ENCODE results near the gene LY6G6C.
A peak's percentile ranks its signal among the peaks of the same experiment; 100 is the strongest.
"Not testable (repeated sequence)": the region's sequence is repeated elsewhere in the genome, so short reads cannot be mapped to it uniquely, and the experiment has no call there.

The LY6G6C gene

DNA sequence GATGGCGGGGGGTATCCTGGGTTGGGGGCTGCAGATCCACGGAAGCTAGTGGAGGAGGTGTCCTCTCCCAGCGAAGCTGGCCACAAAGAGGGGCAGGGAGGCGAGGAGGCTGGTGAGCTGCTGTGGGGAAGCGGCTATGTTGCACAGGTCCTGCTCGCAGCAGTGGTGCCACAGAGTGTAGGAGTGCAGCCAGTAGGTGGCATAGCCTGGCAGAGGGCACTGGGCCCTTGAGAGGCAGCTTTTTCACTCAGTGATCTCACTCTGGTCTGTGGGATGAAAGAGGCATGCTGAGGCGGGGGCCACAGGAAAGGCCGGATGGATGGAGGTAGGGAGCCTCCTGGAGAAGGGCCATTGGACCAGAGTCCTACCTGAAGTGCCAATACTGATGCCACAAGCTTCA is 9.2 kb downstream of the LY6G6C start:
- Histone ChIP-seq H3K9ac (ENCODE audit: low read depth, low read length) (no peak overlapping the region), H3K4me3 (ENCODE audit: low read length) (no peak overlapping the region), H3K27me3 (ENCODE audit: insufficient read depth, low read length) (no peaks in the 10 kb centered on the region), H3K27ac (ENCODE audit: low read depth, low read length) (no peak overlapping the region), H3K9me3 (ENCODE audit: insufficient read depth, low read depth, low read length) (no peaks in the 10 kb centered on the region), H3K36me3 (ENCODE audit: insufficient read depth, low read length) (no peaks in the 10 kb centered on the region), H3K4me1 (ENCODE audit: insufficient read depth, low read length) (peaks cover 22% of the 10 kb centered on the region)
- WGBS = 92% methylated on average over 8 of the region's 8 CpGs

DNA sequence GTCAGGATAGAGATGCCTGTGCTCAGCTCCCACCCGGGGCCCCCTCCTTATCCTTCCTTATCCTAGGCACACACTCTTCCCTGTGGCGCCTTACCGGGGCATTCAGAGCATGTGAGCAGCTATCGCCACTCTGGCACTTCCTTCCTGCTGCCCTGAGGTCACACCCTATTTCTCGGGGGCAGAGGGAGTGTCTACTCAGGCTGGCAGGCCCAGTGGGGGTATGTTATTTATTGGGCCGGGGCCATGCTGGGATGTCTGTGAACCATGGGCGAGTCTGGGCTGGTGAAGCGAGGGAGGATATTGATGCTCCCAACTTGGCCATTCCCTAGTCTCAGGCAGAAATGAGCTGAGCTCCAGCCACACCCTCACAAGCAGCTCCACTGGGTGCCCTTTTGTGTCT is 10.3 kb downstream of the LY6G6C start:
- Histone ChIP-seq H3K9me3 (ENCODE audit: insufficient read depth, low read depth, low read length) (no peaks in the 10 kb centered on the region), H3K9ac (ENCODE audit: low read depth, low read length) (no peak overlapping the region), H3K36me3 (ENCODE audit: insufficient read depth, low read length) (no peaks in the 10 kb centered on the region), H3K4me1 (ENCODE audit: insufficient read depth, low read length) (peaks cover 21% of the 10 kb centered on the region), H3K27ac (ENCODE audit: low read depth, low read length) (no peak overlapping the region), H3K27me3 (ENCODE audit: insufficient read depth, low read length) (no peaks in the 10 kb centered on the region), H3K4me3 (ENCODE audit: low read length) (no peak overlapping the region)
- WGBS = 89% methylated on average over 8 of the region's 8 CpGs

DNA sequence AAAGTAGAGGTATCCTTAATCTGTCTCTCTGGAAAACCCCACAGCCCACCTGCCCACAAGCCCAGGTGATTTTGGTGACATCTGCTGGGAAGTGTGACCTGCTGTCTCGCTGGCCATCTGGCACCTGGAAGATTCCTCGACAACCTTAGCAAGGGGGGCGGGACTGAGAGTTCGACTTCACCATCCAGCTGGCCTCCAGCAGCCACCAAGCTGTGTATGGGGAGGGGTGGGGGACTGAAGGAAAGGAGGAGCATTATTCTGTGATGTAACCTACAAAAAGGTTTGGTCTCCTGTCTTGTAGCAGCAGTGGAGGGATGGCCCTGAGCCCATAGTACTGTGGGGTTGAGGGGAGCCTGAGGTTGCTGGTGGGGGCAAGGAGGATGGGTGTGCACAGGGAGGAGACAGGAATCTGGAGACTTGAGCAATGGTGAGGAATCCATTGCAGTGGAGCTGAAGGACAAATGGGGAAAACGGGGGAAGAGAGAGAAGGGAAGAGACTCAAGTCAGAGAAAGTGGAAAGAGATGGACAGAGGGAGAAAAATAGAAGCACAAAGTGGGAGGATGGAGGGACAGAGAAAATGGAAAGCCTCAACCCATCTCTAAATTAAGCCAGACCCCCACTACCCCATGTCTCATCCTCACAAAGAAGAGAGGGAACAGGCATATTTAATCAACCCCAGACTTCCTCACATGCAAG is 10.9 kb downstream of the LY6G6C start:
- Histone ChIP-seq H3K27me3 (ENCODE audit: insufficient read depth, low read length) (no peaks in the 10 kb centered on the region), H3K9ac (ENCODE audit: low read depth, low read length) (no peak overlapping the region), H3K4me1 (ENCODE audit: insufficient read depth, low read length) (peaks cover 21% of the 10 kb centered on the region), H3K36me3 (ENCODE audit: insufficient read depth, low read length) (no peaks in the 10 kb centered on the region), H3K4me3 (ENCODE audit: low read length) (no peak overlapping the region), H3K27ac (ENCODE audit: low read depth, low read length) (no peak overlapping the region), H3K9me3 (ENCODE audit: insufficient read depth, low read depth, low read length) (no peaks in the 10 kb centered on the region)
- WGBS = 72% methylated on average over 5 of the region's 5 CpGs

DNA sequence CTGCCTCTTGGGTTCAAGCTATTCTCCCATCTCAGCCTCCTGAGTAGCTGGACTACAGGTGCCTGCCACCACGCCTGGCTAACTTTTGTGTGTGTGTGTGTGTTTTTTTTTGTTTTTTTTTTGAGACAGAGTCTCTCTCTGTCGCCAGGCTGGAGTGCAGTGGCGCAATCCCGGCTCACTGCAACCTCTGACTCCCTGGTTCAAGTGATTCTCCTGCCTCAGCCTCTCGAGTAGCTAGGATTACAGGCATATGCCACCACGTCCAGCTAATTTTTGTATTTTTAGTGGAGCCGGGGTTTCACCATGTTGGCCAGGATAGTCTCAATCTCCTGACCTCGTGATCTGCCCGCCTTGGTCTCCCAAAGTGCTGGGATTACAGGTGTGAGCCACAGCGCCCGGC is 12.4 kb downstream of the LY6G6C start:
- H3K36me3 ChIP-seq (ENCODE audit: insufficient read depth, low read length); H3K27ac ChIP-seq (ENCODE audit: low read depth, low read length); H3K9me3 ChIP-seq (ENCODE audit: insufficient read depth, low read depth, low read length); H3K4me3 ChIP-seq (ENCODE audit: low read length); H3K9ac ChIP-seq (ENCODE audit: low read depth, low read length); H3K4me1 ChIP-seq (ENCODE audit: insufficient read depth, low read length); H3K27me3 ChIP-seq (ENCODE audit: insufficient read depth, low read length): not testable (repeated sequence)
- WGBS = 95% methylated on average over 11 of the region's 11 CpGs

GRCh38 chr6:31708224-31708623 is 13.3 kb downstream of the LY6G6C start:
- Histone ChIP-seq H3K27me3 (ENCODE audit: insufficient read depth, low read length) (no peaks in the 10 kb centered on the region), H3K9me3 (ENCODE audit: insufficient read depth, low read depth, low read length) (no peaks in the 10 kb centered on the region), H3K4me3 (ENCODE audit: low read length) (no peak overlapping the region), H3K4me1 (ENCODE audit: insufficient read depth, low read length) (peaks cover 2% of the 10 kb centered on the region; the same call in 1 of the 2 replicates), H3K9ac (ENCODE audit: low read depth, low read length) (no peak overlapping the region), H3K27ac (ENCODE audit: low read depth, low read length) (no peak overlapping the region), H3K36me3 (ENCODE audit: insufficient read depth, low read length) (no peaks in the 10 kb centered on the region)
- WGBS = 91% methylated on average over 2 of the region's 3 CpGs

DNA sequence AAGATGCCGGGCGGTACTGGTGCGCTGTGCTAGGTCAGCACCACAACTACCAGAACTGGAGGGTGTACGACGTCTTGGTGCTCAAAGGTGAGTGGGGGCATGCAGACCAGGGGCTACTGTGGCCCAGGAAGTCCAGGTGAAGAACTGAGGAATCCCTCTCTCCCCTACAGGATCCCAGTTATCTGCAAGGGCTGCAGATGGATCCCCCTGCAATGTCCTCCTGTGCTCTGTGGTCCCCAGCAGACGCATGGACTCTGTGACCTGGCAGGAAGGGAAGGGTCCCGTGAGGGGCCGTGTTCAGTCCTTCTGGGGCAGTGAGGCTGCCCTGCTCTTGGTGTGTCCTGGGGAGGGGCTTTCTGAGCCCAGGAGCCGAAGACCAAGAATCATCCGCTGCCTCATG is 13.8 kb downstream of the LY6G6C start:
- 95% methylated on average over 10 of the region's 10 CpGs for WGBS
- Histone ChIP-seq H3K36me3 (ENCODE audit: insufficient read depth, low read length) (no peaks in the 10 kb centered on the region), H3K9ac (ENCODE audit: low read depth, low read length) (no peak overlapping the region), H3K4me1 (ENCODE audit: insufficient read depth, low read length) (no peaks in the 10 kb centered on the region), H3K9me3 (ENCODE audit: insufficient read depth, low read depth, low read length) (no peaks in the 10 kb centered on the region), H3K27ac (ENCODE audit: low read depth, low read length) (no peak overlapping the region), H3K4me3 (ENCODE audit: low read length) (no peak overlapping the region), H3K27me3 (ENCODE audit: insufficient read depth, low read length) (no peaks in the 10 kb centered on the region)

- Histone ChIP-seq H3K4me3 (ENCODE audit: low read length) (no peak within 1 kb of the TSS), H3K27ac (ENCODE audit: low read depth, low read length) (no peak within 1 kb of the TSS), H3K9ac (ENCODE audit: low read depth, low read length) (no peak within 1 kb of the TSS), H3K36me3 (ENCODE audit: insufficient read depth, low read length) (no peaks in the 10 kb centered on the region), H3K4me1 (ENCODE audit: insufficient read depth, low read length) (0 out of 2 replicates have a peak, but pooled peaks cover 4% of the 10 kb centered on the region), H3K27me3 (ENCODE audit: insufficient read depth, low read length) (no peaks in the 10 kb centered on the region), H3K9me3 (ENCODE audit: insufficient read depth, low read depth, low read length) (no peaks in the 10 kb centered on the region)
- WGBS = 77% methylated on average over 2 of the region's 3 CpGs
These were observed 14.9 kb downstream of the LY6G6C start, which contains the start of gene LY6G6F for GRCh38 chr6:31706599-31706998. Gene LY6G6F (plus strand): TSS chr6:31706866. CDS start chr6:31706907, 41 bp downstream.

GRCh38 chr6:31705931-31706330 is 15.6 kb downstream of the LY6G6C start:
- no peak overlapping the region for H3K4me3 ChIP-seq (ENCODE audit: low read length)
- H3K36me3 ChIP-seq (ENCODE audit: insufficient read depth, low read length) = no peaks in the 10 kb centered on the region
- H3K9ac ChIP-seq (ENCODE audit: low read depth, low read length) = no peak overlapping the region
- no peaks in the 10 kb centered on the region for H3K27me3 ChIP-seq (ENCODE audit: insufficient read depth, low read length)
- 0 out of 2 replicates have a peak, but pooled peaks cover 4% of the 10 kb centered on the region for H3K4me1 ChIP-seq (ENCODE audit: insufficient read depth, low read length)
- WGBS = 91% methylated on average over 6 of the region's 6 CpGs
- H3K27ac ChIP-seq (ENCODE audit: low read depth, low read length) = no peak overlapping the region
- no peaks in the 10 kb centered on the region for H3K9me3 ChIP-seq (ENCODE audit: insufficient read depth, low read depth, low read length)

DNA sequence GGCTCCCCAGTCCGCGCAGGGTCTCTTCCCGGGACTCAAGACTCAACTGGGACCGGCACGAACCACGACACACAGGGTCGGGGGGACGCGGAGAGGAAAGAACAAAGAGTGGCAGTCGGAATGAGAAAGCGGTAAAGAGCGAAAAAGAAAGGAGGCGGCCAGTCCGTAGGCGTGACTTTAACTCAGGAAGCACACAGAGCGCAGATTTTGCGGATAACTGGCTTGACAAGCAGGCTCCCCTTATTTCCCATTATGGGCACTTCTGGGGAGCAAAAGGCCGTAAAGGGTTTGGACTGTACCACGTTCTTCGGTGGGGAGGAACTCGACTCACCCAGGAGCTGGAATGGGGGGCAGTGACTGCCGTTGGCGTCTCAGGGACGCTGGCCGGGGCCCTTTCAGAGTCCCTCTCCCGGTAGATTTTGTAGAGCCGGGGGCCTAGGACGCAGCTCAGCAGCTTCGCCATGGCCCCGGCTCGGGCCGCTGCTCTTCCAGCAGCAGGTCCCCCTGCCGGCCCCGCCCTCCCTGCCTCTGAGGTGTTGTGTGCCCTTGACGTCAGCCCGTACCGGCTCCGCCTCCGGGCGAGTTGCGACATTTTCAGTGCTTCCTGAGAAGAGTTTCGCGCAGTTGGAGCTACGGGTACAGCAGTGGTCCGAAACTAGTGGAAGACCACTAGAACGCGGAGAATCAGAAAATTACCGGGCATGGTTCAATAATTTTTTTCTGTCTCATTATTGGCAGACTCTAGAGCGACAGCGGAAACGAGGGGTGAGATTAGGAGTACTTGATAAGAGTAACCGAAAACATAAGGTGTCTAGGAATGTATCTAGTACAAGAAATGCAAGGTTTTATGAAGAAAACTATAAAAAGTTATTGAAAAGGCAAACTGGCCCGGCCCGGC is 18.5 kb downstream of the LY6G6C start, which contains the start of gene ABHD16A:
Gene ABHD16A (minus strand): TSS at position 506 of the 898 bp plus-strand sequence. CDS start 43 bp downstream, at position 463.
- H3K4me1 ChIP-seq (ENCODE audit: insufficient read depth, low read length) = 0 out of 2 replicates have a peak, but pooled peaks cover 4% of the 10 kb centered on the region
- H3K27ac ChIP-seq (ENCODE audit: low read depth, low read length) = peak within 1 kb of the TSS; percentile 90
- H3K4me3 ChIP-seq (ENCODE audit: low read length) = peak within 1 kb of the TSS; percentile 87
- WGBS = 4% methylated on average over 54 of the region's 54 CpGs
- H3K9ac ChIP-seq (ENCODE audit: low read depth, low read length) = peak within 1 kb of the TSS; percentile 84
- peaks cover 10% of the 10 kb centered on the region; the same call in 1 of the 2 replicates for H3K36me3 ChIP-seq (ENCODE audit: insufficient read depth, low read length)
- H3K27me3 ChIP-seq (ENCODE audit: insufficient read depth, low read length) = no peaks in the 10 kb centered on the region
- H3K9me3 ChIP-seq (ENCODE audit: insufficient read depth, low read depth, low read length) = no peaks in the 10 kb centered on the region

- H3K9ac ChIP-seq (ENCODE audit: low read depth, low read length) = peak overlapping the region; percentile 84
- H3K27me3 ChIP-seq (ENCODE audit: insufficient read depth, low read length) = no peaks in the 10 kb centered on the region
- 0 out of 2 replicates have a peak, but pooled peaks cover 4% of the 10 kb centered on the region for H3K4me1 ChIP-seq (ENCODE audit: insufficient read depth, low read length)
- 4% methylated on average over 8 of the region's 10 CpGs for WGBS
- H3K36me3 ChIP-seq (ENCODE audit: insufficient read depth, low read length) = peaks cover 10% of the 10 kb centered on the region; the same call in 1 of the 2 replicates
- H3K4me3 ChIP-seq (ENCODE audit: low read length) = peak overlapping the region; percentile 87
- peak overlapping the region; percentile 90; the same call in 1 of the 2 replicates for H3K27ac ChIP-seq (ENCODE audit: low read depth, low read length)
- H3K9me3 ChIP-seq (ENCODE audit: insufficient read depth, low read depth, low read length) = no peaks in the 10 kb centered on the region
These were observed 19.1 kb downstream of the LY6G6C start for GRCh38 chr6:31702405-31702818.

Measured in HUES64 (cell line).